ENCODE results near the gene ZMIZ1.

DNA sequence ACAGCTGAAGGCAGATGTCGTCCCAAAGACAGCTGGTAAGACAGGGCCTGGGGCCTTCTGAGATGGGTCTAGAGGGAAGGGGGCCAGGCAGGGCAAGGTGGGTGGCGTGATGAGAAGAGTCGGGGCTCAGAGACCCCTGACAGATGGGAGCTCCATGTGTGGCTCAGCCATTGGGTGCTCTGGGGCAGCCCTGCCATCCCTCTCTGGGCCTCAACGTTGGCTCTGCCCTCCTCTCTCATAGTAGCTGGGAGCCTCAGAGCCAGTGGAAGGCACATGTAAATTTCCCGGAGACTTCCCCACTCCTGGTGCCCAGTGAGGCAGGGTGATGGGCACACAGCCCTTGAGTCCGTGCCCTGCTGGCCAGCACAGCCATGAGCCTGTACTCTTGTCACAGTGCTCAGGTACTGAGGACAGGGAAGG lies 280.3 kb downstream of the ZMIZ1 start:
- TF ChIP-seq, protein P1, sequence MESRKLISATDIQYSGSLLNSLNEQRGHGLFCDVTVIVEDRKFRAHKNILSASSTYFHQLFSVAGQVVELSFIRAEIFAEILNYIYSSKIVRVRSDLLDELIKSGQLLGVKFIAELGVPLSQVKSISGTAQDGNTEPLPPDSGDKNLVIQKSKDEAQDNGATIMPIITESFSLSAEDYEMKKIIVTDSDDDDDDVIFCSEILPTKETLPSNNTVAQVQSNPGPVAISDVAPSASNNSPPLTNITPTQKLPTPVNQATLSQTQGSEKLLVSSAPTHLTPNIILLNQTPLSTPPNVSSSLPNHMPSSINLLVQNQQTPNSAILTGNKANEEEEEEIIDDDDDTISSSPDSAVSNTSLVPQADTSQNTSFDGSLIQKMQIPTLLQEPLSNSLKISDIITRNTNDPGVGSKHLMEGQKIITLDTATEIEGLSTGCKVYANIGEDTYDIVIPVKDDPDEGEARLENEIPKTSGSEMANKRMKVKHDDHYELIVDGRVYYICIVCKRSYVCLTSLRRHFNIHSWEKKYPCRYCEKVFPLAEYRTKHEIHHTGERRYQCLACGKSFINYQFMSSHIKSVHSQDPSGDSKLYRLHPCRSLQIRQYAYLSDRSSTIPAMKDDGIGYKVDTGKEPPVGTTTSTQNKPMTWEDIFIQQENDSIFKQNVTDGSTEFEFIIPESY (IDR thresholded peaks at IDR 0.05; ENCODE audit: extremely low read depth, insufficient replicate concordance, low read length) = no peak
- no peak for TF ChIP-seq CTCF (IDR thresholded peaks at IDR 0.05 in 2 of 3, conservative IDR thresholded peaks at IDR 0.05 in 1 of 3; ENCODE audit: borderline replicate concordance in 1 of 3, insufficient read depth in 1 of 3, low read depth in 2 of 3, low read length in 2 of 3)
- no peak for TF ChIP-seq RAD21 (IDR thresholded peaks at IDR 0.05; ENCODE audit: low read depth)
- TF ChIP-seq REST (IDR thresholded peaks at IDR 0.05; ENCODE audit: low read depth) = no peak
- TF ChIP-seq POLR2AphosphoS5 (IDR thresholded peaks at IDR 0.05; ENCODE audit: low read depth, low read length) = no peak
- TF ChIP-seq FOSL1 (IDR thresholded peaks at IDR 0.05; ENCODE audit: low read depth) = no peak
- TF ChIP-seq EZH2 (IDR thresholded peaks at IDR 0.05) = no peak
- no peak for TF ChIP-seq EZH2phosphoT487 (IDR thresholded peaks at IDR 0.05; ENCODE audit: borderline replicate concordance)
- no peak for TF ChIP-seq CEBPB (IDR thresholded peaks at IDR 0.05; ENCODE audit: low read depth)
